Neural cell (in vitro differentiated cells): Measurements from ENCODE around the gene ARHGAP5. TPM values are rescaled to one million over a fixed set of nuclear protein-coding genes. Genes with fewer than 3 reads are reported as not detected.

Source experiments
- H2AFZ ChIP-seq: fragments of 200-600, 300-800 bp; sonication (generic), shearing (Covaris generic); 2 replicates; pipeline ENCODE4 v1.6.0; 2014; ENCODE audit warnings: low read depth, mild to moderate bottlenecking, antibody characterized with exemption, low read length, moderate library complexity
- H3F3A ChIP-seq: fragments of 200-600 bp; shearing (Covaris generic); 2 replicates; pipeline ENCODE4 v1.6.1; 2016; ENCODE audit warnings: mild to moderate bottlenecking, moderate library complexity, mixed read lengths, antibody characterized with exemption, low read length; ENCODE audit not compliant: insufficient read depth, poor library complexity, severe bottlenecking
- H3K27ac ChIP-seq: fragments of 200-600, 300-800 bp; sonication (generic), shearing (Covaris generic); 2 replicates; pipeline ENCODE4 v1.5.1; 2014; ENCODE audit warnings: mild to moderate bottlenecking, low read length, moderate library complexity
- H3K27me3 ChIP-seq: fragments of 300-800, 200-600 bp; sonication (generic), shearing (Covaris generic); 2 replicates; pipeline ENCODE4 v1.6.0; 2014; ENCODE audit warnings: mild to moderate bottlenecking, low read depth, low read length, moderate library complexity; ENCODE audit not compliant: insufficient read depth
- H3K36me3 ChIP-seq: fragments of 300-800, 200-600 bp; sonication (generic), shearing (Covaris generic); 2 replicates; pipeline ENCODE4 v1.5.1; 2014; ENCODE audit warnings: mild to moderate bottlenecking, antibody characterized with exemption, low read length, moderate library complexity; ENCODE audit not compliant: insufficient read depth
- H3K4me2 ChIP-seq: fragments of 300-800, 200-600 bp; sonication (generic), shearing (Covaris generic); 2 replicates; pipeline ENCODE4 v1.6.0; 2014; ENCODE audit warnings: mild to moderate bottlenecking, low read length
- H3K4me3 ChIP-seq: fragments of 300-800, 200-600 bp; sonication (generic), shearing (Covaris generic); 2 replicates; pipeline ENCODE4 v1.5.1; 2014; ENCODE audit warnings: mild to moderate bottlenecking, low read length, moderate library complexity
- H3K79me2 ChIP-seq: fragments of 200-600 bp; shearing (Covaris generic); replicated peaks from 2 replicates; pipeline ENCODE4 v1.6.0; 2014; ENCODE audit warnings: mild to moderate bottlenecking, low read length, moderate library complexity; ENCODE audit not compliant: insufficient read depth
- H3K9ac ChIP-seq: fragments of 300-800, 200-600 bp; sonication (generic), shearing (Covaris generic); 2 replicates; pipeline ENCODE4 v1.6.1; 2016; ENCODE audit warnings: mild to moderate bottlenecking, low read length, mixed read lengths
- H3K9me2 ChIP-seq: fragments of 200-600 bp; shearing (Covaris generic); 2 replicates; pipeline ENCODE4 v1.6.1; 2016; ENCODE audit warnings: mild to moderate bottlenecking, low read length, mixed read lengths; ENCODE audit not compliant: insufficient read depth
- H3K9me3 ChIP-seq: fragments of 200-600, 300-800 bp; sonication (generic), shearing (Covaris generic); 2 replicates; pipeline ENCODE4 v1.6.1; 2016; ENCODE audit warnings: mild to moderate bottlenecking, mixed run types, low read length, moderate library complexity, mixed read lengths
- H4K20me1 ChIP-seq: fragments of 200-600 bp; shearing (Covaris generic); 2 replicates; pipeline ENCODE4 v1.6.1; 2016; ENCODE audit warnings: mild to moderate bottlenecking, mixed run types; ENCODE audit not compliant: insufficient read depth
- CTCF ChIP-seq: fragments of 450-650 bp; IDR thresholded peaks from 2 replicates; pipeline ENCODE4 v1.5.1; 2014; ENCODE audit warnings: antibody characterized with exemption, mild to moderate bottlenecking, moderate library complexity; ENCODE audit not compliant: poor library complexity, severe bottlenecking
- EP300 ChIP-seq: fragments of 450-650 bp; conservative IDR thresholded peaks from 2 replicates; pipeline ENCODE4 v1.6.1; 2014; ENCODE audit warnings: antibody characterized with exemption, mild to moderate bottlenecking, moderate library complexity; ENCODE audit not compliant: poor library complexity, severe bottlenecking
- EZH2 ChIP-seq: fragments of 200-600, 300-800 bp; shearing (Covaris generic), sonication (generic); IDR thresholded peaks from 2 replicates; pipeline ENCODE4 v1.6.1; 2014; ENCODE audit warnings: antibody characterized with exemption, low read length, borderline replicate concordance, mild to moderate bottlenecking; ENCODE audit not compliant: insufficient read depth, poor library complexity, severe bottlenecking
- MXI1 ChIP-seq: fragments of 450-650 bp; conservative IDR thresholded peaks from 2 replicates; pipeline ENCODE4 v1.6.1; 2014; ENCODE audit warnings: antibody characterized with exemption, mild to moderate bottlenecking; ENCODE audit not compliant: poor library complexity, severe bottlenecking
- POLR2AphosphoS5 ChIP-seq: IDR thresholded peaks from 2 replicates; pipeline ENCODE4 v1.6.1; 2012
- RAD21 ChIP-seq: fragments of 450-650 bp; conservative IDR thresholded peaks from 2 replicates; pipeline ENCODE4 v1.6.1; 2014; ENCODE audit warnings: antibody characterized with exemption, mild to moderate bottlenecking, moderate library complexity
- REST ChIP-seq: IDR thresholded peaks from 2 replicates; pipeline ENCODE4 v1.6.1; 2012; ENCODE audit warnings: borderline replicate concordance
- SMC3 ChIP-seq: fragments of 450-650 bp; conservative IDR thresholded peaks from 2 replicates; pipeline ENCODE4 v1.6.1; 2014; ENCODE audit warnings: antibody characterized with exemption, mild to moderate bottlenecking, moderate library complexity; ENCODE audit not compliant: poor library complexity
- TAF1 ChIP-seq: IDR thresholded peaks from 2 replicates; pipeline ENCODE4 v1.6.1; 2012; ENCODE audit warnings: low read depth
- polyA plus RNA-seq: library from polyadenylated mRNA; depleted of rRNA; stranded (reverse); fragments of >200 nt; gene quantifications from 2 replicates; pipeline ENCODE4 v1.2.3, GENCODE V29; 2014

Gene ARHGAP5
- polyA plus RNA-seq, 1 donor from 2014 or later, result 32.2 TPM

GRCh38 chr14:32078023-32078857, 1.1 kb downstream of the ARHGAP5 start:
- H3K79me2 ChIP-seq, result peaks cover 45% of the 10 kb centered on the region
- H3K27ac ChIP-seq, result peak overlapping the region; percentile 86
- no peaks in the 10 kb centered on the region for H3K36me3 ChIP-seq
- no peaks in the 10 kb centered on the region for H3K9me3 ChIP-seq
- peaks cover 10% of the 10 kb centered on the region for H4K20me1 ChIP-seq
- peak overlapping the region; percentile 89 for H3K4me3 ChIP-seq
- H2AFZ ChIP-seq, result no peak overlapping the region
- H3K9ac ChIP-seq, result peak overlapping the region; percentile 84
- H3K27me3 ChIP-seq, result no peaks in the 10 kb centered on the region
- H3F3A ChIP-seq, result peaks cover 3% of the 10 kb centered on the region
- TF ChIP-seq MXI1 (peak; percentile 4), EP300 (no peak), POLR2AphosphoS5 (no peak), SMC3 (peak; percentile 21), CTCF (no peak), RAD21 (peak; percentile 15), TAF1 (no peak), REST (peak; percentile 38)
- no peaks in the 10 kb centered on the region for H3K9me2 ChIP-seq
- H3K4me2 ChIP-seq, result peak overlapping the region; percentile 96

DNA sequence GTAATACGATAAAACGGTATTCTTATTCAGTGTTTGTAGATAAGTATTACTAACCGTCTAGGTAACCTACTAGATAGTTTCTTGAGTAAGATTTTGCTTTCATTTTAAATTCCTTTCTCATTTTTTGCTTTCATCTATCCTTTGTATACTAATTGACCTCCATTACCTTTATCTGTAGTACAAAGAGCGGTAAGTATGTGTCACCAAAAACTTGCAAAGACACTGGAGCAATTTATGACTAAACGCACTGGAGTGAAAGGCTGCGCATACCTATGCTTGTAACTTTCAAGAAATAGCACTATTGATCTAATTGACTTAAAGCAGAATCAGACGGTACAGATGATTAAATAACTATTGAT, 1.7 kb downstream of the ARHGAP5 start:
- peaks cover 51% of the 10 kb centered on the region for H3K79me2 ChIP-seq
- H3K4me3 ChIP-seq, result peak overlapping the region; percentile 89
- H3K4me2 ChIP-seq, result peak overlapping the region; percentile 96
- H4K20me1 ChIP-seq, result peaks cover 10% of the 10 kb centered on the region
- H3K9ac ChIP-seq, result peak overlapping the region; percentile 84
- H3K9me3 ChIP-seq, result no peaks in the 10 kb centered on the region
- peaks cover 3% of the 10 kb centered on the region for H3F3A ChIP-seq
- H3K36me3 ChIP-seq, result no peaks in the 10 kb centered on the region
- H3K27ac ChIP-seq, result peak overlapping the region; percentile 86
- no peaks in the 10 kb centered on the region for H3K9me2 ChIP-seq
- no peak overlapping the region for H2AFZ ChIP-seq
- H3K27me3 ChIP-seq, result no peaks in the 10 kb centered on the region
- TF ChIP-seq RAD21 (no peak), EP300 (no peak), CTCF (no peak), MXI1 (no peak), POLR2AphosphoS5 (no peak), TAF1 (no peak), SMC3 (no peak), EZH2 (no peak)
